HG02852 (cell line): ENCODE measurements around the gene ETS1.

Source experiments
- ATAC-seq: cut with Tn5 transposase; IDR thresholded peaks from one replicate; pipeline ENCODE4 v1.9.1; 2021; ENCODE audit warnings: mild to moderate bottlenecking, moderate library complexity; ENCODE audit not compliant: unreplicated experiment

Gene ETS1

GRCh38 chr11:128596250-128596649 lies 8.9 kb upstream of the ETS1 start:
- ATAC-seq = no peak

DNA sequence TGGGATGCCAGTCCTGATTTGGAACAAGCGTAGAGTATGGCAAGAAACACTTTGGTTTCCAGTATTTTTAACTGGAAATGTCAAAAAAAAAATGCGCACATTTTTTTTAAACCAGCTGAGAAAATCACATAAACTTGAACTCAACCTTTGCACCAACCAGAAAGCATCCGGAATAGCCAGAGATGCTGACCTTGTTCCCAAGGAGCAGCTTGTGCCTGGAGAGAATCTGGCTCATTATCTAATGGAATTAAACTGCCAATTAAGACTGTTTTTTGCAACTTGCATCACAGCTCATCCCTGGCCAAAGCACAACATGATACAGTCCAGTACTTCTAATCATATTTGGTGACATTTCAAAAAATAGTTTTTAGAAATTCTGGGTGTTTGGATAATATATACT lies 8.4 kb upstream of the ETS1 start:
- ATAC-seq = no peak

DNA sequence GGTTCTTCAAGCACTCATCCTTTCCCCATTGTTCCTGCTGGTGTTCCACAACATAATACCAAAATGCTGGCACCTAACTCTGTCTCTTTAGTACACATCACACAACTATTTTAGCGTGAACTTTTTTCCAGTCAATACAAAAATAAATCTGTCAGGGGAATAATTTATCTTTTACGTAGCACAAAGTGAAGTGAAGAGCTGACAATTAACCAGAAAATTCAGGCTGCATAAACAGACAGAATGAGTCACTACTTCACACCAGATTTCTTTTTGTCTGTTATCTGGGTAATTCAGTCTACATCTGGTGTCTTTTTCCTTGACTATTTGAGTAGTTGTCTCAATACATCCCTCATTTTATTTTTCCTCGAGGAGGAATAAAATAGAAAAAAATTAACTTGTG lies 7.9 kb upstream of the ETS1 start:
- no peak for ATAC-seq

GRCh38 chr11:128594226-128594625 lies 6.9 kb upstream of the ETS1 start:
- no peak for ATAC-seq

DNA sequence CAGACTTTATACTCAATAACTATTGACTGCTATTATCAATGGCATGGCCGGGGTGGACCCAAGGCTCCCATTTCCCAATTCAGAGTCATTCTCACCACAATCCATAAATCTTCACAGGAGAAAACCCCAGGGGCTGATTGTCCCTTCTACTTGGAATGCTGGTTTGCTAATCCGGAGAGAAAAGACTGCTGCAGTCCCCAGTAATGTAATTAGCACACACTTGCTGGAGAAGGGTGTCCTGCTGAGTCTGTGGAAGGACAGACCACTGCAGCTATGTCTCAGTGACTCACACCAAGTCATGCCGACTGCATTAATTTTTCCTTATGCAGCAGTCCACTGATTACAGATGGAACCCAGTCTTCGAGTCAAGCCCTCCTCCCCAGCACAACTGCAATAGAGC lies 5.9 kb upstream of the ETS1 start:
- ATAC-seq = no peak

GRCh38 chr11:128592454-128592853 lies 5.1 kb upstream of the ETS1 start:
- ATAC-seq = no peak

- no peak for ATAC-seq
Observed at GRCh38 chr11:128590587-128590986, 3.2 kb upstream of the ETS1 start.

- ATAC-seq = no peak
Observed at GRCh38 chr11:128589998-128590397, 2.6 kb upstream of the ETS1 start.

DNA sequence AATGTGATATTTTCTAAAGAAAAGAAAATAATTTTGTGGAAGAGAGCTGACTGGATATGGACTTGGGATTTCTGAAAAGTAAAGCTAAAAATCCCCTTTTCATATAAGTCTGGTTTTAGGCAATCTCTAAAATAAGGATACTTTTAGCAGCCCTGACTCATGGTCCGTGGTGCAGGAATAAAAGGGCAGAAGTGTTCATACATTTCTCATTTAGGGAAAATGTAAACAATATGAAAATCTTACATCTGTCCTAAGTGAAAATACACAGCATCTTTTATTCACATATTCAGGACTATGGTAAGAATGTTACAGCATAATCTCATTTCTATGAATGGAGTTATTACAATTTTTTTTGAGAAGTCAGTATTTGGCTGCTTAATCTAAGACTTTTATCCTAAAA lies 735 bp upstream of the ETS1 start:
- no peak for ATAC-seq

GRCh38 chr11:128586689-128587088 lies 669 bp downstream of the ETS1 start:
- ATAC-seq = no peak

- ATAC-seq = no peak
Observed at GRCh38 chr11:128585498-128586238, 1.7 kb downstream of the ETS1 start.

DNA sequence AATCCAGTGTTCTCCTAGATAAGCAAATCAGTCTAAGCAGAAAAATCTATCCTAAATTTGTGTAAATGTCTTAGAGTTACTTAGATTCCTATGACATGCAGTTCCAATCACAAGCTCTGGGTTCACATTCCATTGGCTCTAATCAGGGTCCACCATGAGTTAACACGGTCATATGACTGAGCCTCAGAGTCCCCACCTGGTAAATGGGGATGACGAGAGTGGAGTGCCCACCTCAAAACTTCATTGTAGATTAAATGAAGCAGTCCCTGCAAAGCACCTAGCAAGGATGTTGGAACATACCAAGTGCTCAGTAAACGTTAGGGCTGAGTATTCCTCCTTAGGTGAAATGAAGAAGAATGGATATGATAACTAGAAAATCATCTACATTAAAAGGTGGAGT lies 3.1 kb downstream of the ETS1 start:
- ATAC-seq = no peak

- ATAC-seq = no peak
Observed at GRCh38 chr11:128582496-128583366, 4.6 kb downstream of the ETS1 start.

- no peak for ATAC-seq
Observed at GRCh38 chr11:128581561-128582272, 5.6 kb downstream of the ETS1 start.

- ATAC-seq = no peak
Observed at GRCh38 chr11:128580612-128581011, 6.7 kb downstream of the ETS1 start.

GRCh38 chr11:128579798-128580504 lies 7.4 kb downstream of the ETS1 start:
- ATAC-seq = peak; percentile 89

DNA sequence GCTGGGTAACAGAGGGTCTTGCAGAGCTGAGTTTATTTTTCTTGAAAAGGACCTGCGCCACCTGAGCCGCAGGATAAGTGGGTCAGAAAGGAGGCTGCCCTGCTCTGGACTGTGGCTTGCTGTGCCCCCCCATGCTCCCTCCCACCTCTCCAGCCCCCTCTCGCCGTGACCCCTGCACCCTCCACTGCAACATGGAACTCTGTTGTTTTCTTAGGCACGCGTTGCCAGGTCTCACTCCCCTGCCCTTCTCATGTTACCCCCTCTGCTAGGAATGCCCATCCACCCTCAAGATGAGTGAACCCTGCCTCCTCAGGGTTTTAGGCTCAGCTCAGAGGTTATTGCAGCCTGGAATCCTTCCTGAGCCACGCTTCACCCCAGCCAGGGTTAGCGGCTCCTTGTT lies 10.8 kb downstream of the ETS1 start:
- ATAC-seq = no peak

DNA sequence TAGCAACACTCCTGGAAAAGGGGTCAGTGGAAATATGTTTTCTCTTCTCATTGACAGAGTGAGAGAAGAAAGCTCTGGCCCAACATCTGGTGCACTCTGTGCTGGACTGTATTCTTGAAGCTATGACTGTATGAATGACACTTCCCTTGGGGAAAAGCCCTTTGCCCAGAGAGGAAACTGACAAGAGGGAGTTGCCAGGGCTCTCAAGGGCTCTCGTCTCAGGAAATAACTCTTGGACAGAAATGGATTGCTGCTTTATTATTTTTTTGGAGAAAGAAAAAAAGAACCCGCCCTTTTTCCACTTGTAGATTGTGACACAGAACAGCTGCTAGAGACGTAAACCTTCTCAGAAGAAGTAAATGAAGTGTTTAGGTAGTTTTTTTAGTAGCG lies 11.4 kb downstream of the ETS1 start:
- ATAC-seq = no peak

- no peak for ATAC-seq
Observed at GRCh38 chr11:128575174-128575960, 12.0 kb downstream of the ETS1 start.

DNA sequence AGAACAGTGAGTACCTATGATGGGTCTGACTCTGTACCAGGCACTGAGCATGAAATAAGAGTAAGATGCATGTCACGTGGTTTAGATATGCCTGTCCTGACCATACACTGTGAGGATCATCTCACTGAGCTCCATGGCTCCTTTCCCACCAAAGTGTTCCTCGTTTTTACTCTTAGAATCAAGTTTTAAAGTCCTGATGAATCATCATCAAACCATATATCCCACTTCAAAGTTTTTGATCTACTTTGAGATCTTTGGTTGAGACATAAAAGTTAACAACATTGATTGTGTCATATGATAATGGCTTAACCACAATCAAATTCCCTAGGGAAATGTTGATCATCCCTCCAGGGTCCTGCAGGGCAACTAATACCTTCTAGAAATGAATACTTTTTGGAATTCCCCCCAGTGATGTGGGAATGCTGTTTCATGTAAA lies 12.8 kb downstream of the ETS1 start:
- no peak for ATAC-seq
